Measurements from ENCODE around the gene METTL1. TPM values are rescaled to one million over a fixed set of nuclear protein-coding genes. Genes with fewer than 3 reads are reported as not detected.
"Not testable (repeated sequence)": the region's sequence is repeated elsewhere in the genome, so short reads cannot be mapped to it uniquely, and the experiment has no call there.

METTL1 gene
- 1 to 10 TPM; 2.8 to 3.8 TPM for total RNA-seq
- polyA plus RNA-seq: 10 to 100 TPM; 10.3 to 11.2 TPM

- under 1% methylated on average over 28 of the region's 28 CpGs for WGBS
- TF ChIP-seq FOXA2 (IDR thresholded peaks at IDR 0.05) (no peak), YY1 (IDR thresholded peaks at IDR 0.05) (peak; percentile 97), HNF4G (IDR thresholded peaks at IDR 0.05) (no peak), FOXA1 (IDR thresholded peaks at IDR 0.05) (no peak), MAX (IDR thresholded peaks at IDR 0.05) (peak; percentile 100), HNF4A (conservative IDR thresholded peaks at IDR 0.05) (peak; percentile 30 to 33), REST (IDR thresholded peaks at IDR 0.05) (peak; percentile 70), ZBTB33 (IDR thresholded peaks at IDR 0.05) (peak; percentile 92), TAF1 (conservative IDR thresholded peaks at IDR 0.05) (peak; percentile 44), JUND (IDR thresholded peaks at IDR 0.05) (peak; percentile 78 to 87), NR2F2 (IDR thresholded peaks at IDR 0.05) (peak; percentile 50), RAD21 (IDR thresholded peaks at IDR 0.05) (peak; percentile 9 to 17), ATF3 (IDR thresholded peaks at IDR 0.05) (peak; percentile 74), GABPA (IDR thresholded peaks at IDR 0.05 in 1 of 2, conservative IDR thresholded peaks at IDR 0.05 in 1 of 2) (peak in 1 of 2 donors; percentile 58), SP1 (IDR thresholded peaks at IDR 0.05) (peak; percentile 71), CTCF (IDR thresholded peaks at IDR 0.05; ENCODE audit: low read depth, low read length, missing input control) (no peak), RXRA (IDR thresholded peaks at IDR 0.05) (peak; percentile 47 to 54), EGR1 (IDR thresholded peaks at IDR 0.05; ENCODE audit: low read depth in 2 of 2) (peak in 1 of 2 donors; percentile 84)
Observed at GRCh38 chr12:57771873-57772428, at the start of gene METTL1. Gene METTL1, minus strand, starts transcription at chr12:57772105. Its CDS starts 22 bp downstream, at chr12:57772083.

GRCh38 chr12:57821015-57821414 lies 49.1 kb upstream of the METTL1 start:
- peaks cover 15 to 41% (median 36%) of the 10 kb centered on the region in 4 donors for H3K36me3 ChIP-seq (ENCODE audit: control insufficient read depth in 4 of 4, insufficient read depth in 3 of 4, low read depth in 1 of 4, low read length in 3 of 4)
- H3K27ac ChIP-seq (ENCODE audit: low read depth in 1 of 2, low read length in 2 of 2); H3K4me3 ChIP-seq (ENCODE audit: low read depth in 1 of 3, low read length in 3 of 3); DNase-seq (ENCODE audit: low spot score); H3K9me3 ChIP-seq (ENCODE audit: control insufficient read depth in 4 of 4, low read length in 3 of 4); H3K9ac ChIP-seq (ENCODE audit: low read depth in 1 of 2, low read length in 2 of 2); H3K27me3 ChIP-seq (ENCODE audit: control insufficient read depth in 4 of 4, insufficient read depth in 4 of 4, low read length in 3 of 4): not testable (repeated sequence)
- WGBS: 69% methylated on average over 5 of the region's 5 CpGs
- H3K4me1 ChIP-seq (ENCODE audit: control insufficient read depth in 4 of 4, insufficient read depth in 4 of 4, low read length in 3 of 4): peaks cover 3 to 37% (median 11%) of the 10 kb centered on the region in 4 donors

More at GRCh38 chr12:57771873-57772428, at the start of gene METTL1:
- peaks cover 0 to 3% (median 0%) of the 10 kb centered on the region in 4 donors for H3K27me3 ChIP-seq (ENCODE audit: control insufficient read depth in 4 of 4, insufficient read depth in 4 of 4, low read length in 3 of 4)
- peak within 1 kb of the TSS; percentile 58 to 99 (median 63) for H3K4me3 ChIP-seq (ENCODE audit: low read depth in 1 of 3, low read length in 3 of 3)
- no peaks in the 10 kb centered on the region for H3K9me3 ChIP-seq (ENCODE audit: control insufficient read depth in 4 of 4, low read length in 3 of 4)
- peak within 1 kb of the TSS; percentile 77 to 99 for H3K27ac ChIP-seq (ENCODE audit: low read depth in 1 of 2, low read length in 2 of 2)
- DNase-seq (ENCODE audit: low spot score): peak; percentile 88
- H3K9ac ChIP-seq (ENCODE audit: low read depth in 1 of 2, low read length in 2 of 2): peak within 1 kb of the TSS; percentile 63 to 86
- peaks cover 5 to 14% (median 12%) of the 10 kb centered on the region in 4 donors for H3K4me1 ChIP-seq (ENCODE audit: control insufficient read depth in 4 of 4, insufficient read depth in 4 of 4, low read length in 3 of 4)
- H3K36me3 ChIP-seq (ENCODE audit: control insufficient read depth in 4 of 4, insufficient read depth in 3 of 4, low read depth in 1 of 4, low read length in 3 of 4): peaks cover 10 to 19% (median 14%) of the 10 kb centered on the region in 4 donors

- not testable (repeated sequence) for H3K9ac ChIP-seq (ENCODE audit: low read depth in 1 of 2, low read length in 2 of 2); H3K4me3 ChIP-seq (ENCODE audit: low read depth in 1 of 3, low read length in 3 of 3); DNase-seq (ENCODE audit: low spot score); H3K27ac ChIP-seq (ENCODE audit: low read depth in 1 of 2, low read length in 2 of 2); H3K27me3 ChIP-seq (ENCODE audit: control insufficient read depth in 4 of 4, insufficient read depth in 4 of 4, low read length in 3 of 4); H3K9me3 ChIP-seq (ENCODE audit: control insufficient read depth in 4 of 4, low read length in 3 of 4)
- Histone ChIP-seq H3K4me1 (ENCODE audit: control insufficient read depth in 4 of 4, insufficient read depth in 4 of 4, low read length in 3 of 4) (peaks cover 3 to 37% (median 13%) of the 10 kb centered on the region in 4 donors), H3K36me3 (ENCODE audit: control insufficient read depth in 4 of 4, insufficient read depth in 3 of 4, low read depth in 1 of 4, low read length in 3 of 4) (peaks cover 14 to 32% (median 27%) of the 10 kb centered on the region in 4 donors)
- 50% methylated on average over 8 of the region's 8 CpGs for WGBS
Observed at GRCh38 chr12:57820119-57820518, 48.2 kb upstream of the METTL1 start.
